ENCODE data around the gene DVL1.

DNA sequence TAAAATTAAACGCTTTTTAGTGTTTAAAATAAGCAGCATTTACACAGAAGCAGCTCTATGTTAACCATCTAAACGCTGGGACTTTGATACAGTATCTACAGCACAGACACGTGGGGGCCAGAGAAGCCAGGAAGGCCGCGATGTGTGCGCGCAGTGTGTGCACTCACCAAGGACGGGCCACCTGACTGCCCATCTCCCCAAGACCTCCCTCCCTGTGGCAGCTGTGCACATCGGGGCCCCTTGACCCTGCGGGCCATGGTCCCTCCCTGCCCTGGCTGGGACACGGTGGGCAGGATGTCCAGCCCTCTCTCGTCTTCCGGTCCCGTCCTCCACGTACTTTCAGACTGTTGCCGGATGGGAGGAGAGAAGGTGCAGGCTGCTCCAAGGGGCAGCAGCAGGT is 13.9 kb downstream of the DVL1 start:
- TF ChIP-seq, protein P1, sequence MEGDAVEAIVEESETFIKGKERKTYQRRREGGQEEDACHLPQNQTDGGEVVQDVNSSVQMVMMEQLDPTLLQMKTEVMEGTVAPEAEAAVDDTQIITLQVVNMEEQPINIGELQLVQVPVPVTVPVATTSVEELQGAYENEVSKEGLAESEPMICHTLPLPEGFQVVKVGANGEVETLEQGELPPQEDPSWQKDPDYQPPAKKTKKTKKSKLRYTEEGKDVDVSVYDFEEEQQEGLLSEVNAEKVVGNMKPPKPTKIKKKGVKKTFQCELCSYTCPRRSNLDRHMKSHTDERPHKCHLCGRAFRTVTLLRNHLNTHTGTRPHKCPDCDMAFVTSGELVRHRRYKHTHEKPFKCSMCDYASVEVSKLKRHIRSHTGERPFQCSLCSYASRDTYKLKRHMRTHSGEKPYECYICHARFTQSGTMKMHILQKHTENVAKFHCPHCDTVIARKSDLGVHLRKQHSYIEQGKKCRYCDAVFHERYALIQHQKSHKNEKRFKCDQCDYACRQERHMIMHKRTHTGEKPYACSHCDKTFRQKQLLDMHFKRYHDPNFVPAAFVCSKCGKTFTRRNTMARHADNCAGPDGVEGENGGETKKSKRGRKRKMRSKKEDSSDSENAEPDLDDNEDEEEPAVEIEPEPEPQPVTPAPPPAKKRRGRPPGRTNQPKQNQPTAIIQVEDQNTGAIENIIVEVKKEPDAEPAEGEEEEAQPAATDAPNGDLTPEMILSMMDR (conservative IDR thresholded peaks at IDR 0.05; ENCODE audit: low read length), result no peak
- TF ChIP-seq EZH2phosphoT487 (IDR thresholded peaks at IDR 0.05; ENCODE audit: borderline replicate concordance), result no peak
